HCT116 (cell line): Measurements from ENCODE around the gene PRKG1. TPM values are rescaled to one million over a fixed set of nuclear protein-coding genes. Genes with fewer than 3 reads are reported as not detected.

Experiments used
- ATAC-seq: fragments of 200-7000 bp; cut with Tn5 transposase; 2 replicates; pipeline ENCODE4 v1.9.1; 2020; ENCODE audit warnings: mild to moderate bottlenecking, moderate library complexity
- BruUV-seq: library from RNA; stranded (reverse); fragments of 400-500 nt; replicated peaks from 2 replicates; lab custom pipeline; 2021; lab: Mats Ljungman, UMichigan
- CTCF ChIA-PET: fragments of 300-600 bp; sonication (Branson Sonifier 250); formaldehyde crosslinking; loops from one replicate; lab custom pipeline; 2021; ENCODE audit warnings: antibody characterized with exemption; lab: Charles Lee
- POLR2A ChIA-PET: fragments of 300-600, 350-600 bp; sonication (Branson Sonifier 250); formaldehyde crosslinking; loops from one replicate; lab custom pipeline; 2021; ENCODE audit warnings: antibody characterized with exemption; lab: Charles Lee
- RAD21 ChIA-PET, 2 experiments: fragments of 300-600 bp; sonication (Branson Sonifier 250); formaldehyde crosslinking; loops; one replicate each; lab custom pipeline; 2023; ENCODE audit warnings: low total read pairs in 2 of 2; ENCODE audit not compliant: uncharacterized antibody in 2 of 2, unreplicated experiment in 2 of 2, low non-redundant PET in 1 of 2; lab: Charles Lee
- DNase-seq: peaks from one replicate; pipeline ENCODE4 v3.0.0-alpha.2; 2010; ENCODE audit warnings: low read depth, low spot score
- H2AFZ ChIP-seq: fragments of 200-600 bp; shearing (Covaris generic), sonication (generic); 2 replicates; pipeline ENCODE4 v1.6.1; 2017; ENCODE audit warnings: low read depth, mixed run types, mixed read lengths, antibody characterized with exemption, low read length; ENCODE audit not compliant: poor library complexity, severe bottlenecking
- H3K27ac ChIP-seq: 2 replicates; pipeline ENCODE4 v1.5.1; 2012; ENCODE audit warnings: low read depth, low read length
- H3K27me3 ChIP-seq: fragments of 200-600 bp; sonication (generic); 2 replicates; pipeline ENCODE4 v1.6.1; 2016; ENCODE audit warnings: mixed run types, low read length, mixed read lengths; ENCODE audit not compliant: insufficient read depth
- H3K36me3 ChIP-seq, 2 experiments: fragments of 200-500 bp in 1 of 2; fragments of 200-600 bp in 1 of 2; sonication (Bioruptor generic) in 1 of 2; sonication (generic) in 1 of 2; 2 replicates each; pipeline versions ENCODE4 v1.5.1 to v1.6.1; 2014 to 2016; ENCODE audit warnings: low read length in 2 of 2, inconsistent platforms in 1 of 2, mixed read lengths in 1 of 2, mixed run types in 1 of 2; ENCODE audit not compliant: insufficient read depth in 2 of 2, control insufficient read depth in 1 of 2
- H3K4me1 ChIP-seq, 2 experiments: fragments of 200-600 bp in 1 of 2; sonication (generic) in 1 of 2; 2 replicates each; pipeline versions ENCODE4 v1.5.1 to v1.6.1; 2012 to 2017; ENCODE audit warnings: low read length in 2 of 2, inconsistent platforms in 1 of 2, mild to moderate bottlenecking in 1 of 2, mixed read lengths in 1 of 2, mixed run types in 1 of 2, moderate library complexity in 1 of 2; ENCODE audit not compliant: insufficient read depth in 2 of 2, control insufficient read depth in 1 of 2
- H3K4me2 ChIP-seq: fragments of 200-600 bp; sonication (generic); 2 replicates; pipeline ENCODE4 v1.6.1; 2017; ENCODE audit warnings: mixed run types, low read length, mixed read lengths
- H3K4me3 ChIP-seq, 2 experiments: fragments of 200-600 bp in 1 of 2; sonication (generic) in 1 of 2; replicated peaks in 1 of 2; 2 replicates each; pipeline ENCODE4 v1.5.1; 2011 to 2016; ENCODE audit warnings: low read length in 2 of 2, control low read depth in 1 of 2, low read depth in 1 of 2, mild to moderate bottlenecking in 1 of 2, mixed read lengths in 1 of 2, mixed run types in 1 of 2
- H3K79me2 ChIP-seq: fragments of 200-600 bp; sonication (generic); 2 replicates; pipeline ENCODE4 v1.6.1; 2017; ENCODE audit warnings: mild to moderate bottlenecking, mixed run types, low read length, moderate library complexity, mixed read lengths; ENCODE audit not compliant: insufficient read depth
- H3K9ac ChIP-seq: fragments of 200-600 bp; sonication (generic); 2 replicates; pipeline ENCODE4 v1.6.1; 2016; ENCODE audit warnings: low read length, mixed read lengths
- H3K9me2 ChIP-seq: fragments of 200-600 bp; sonication (generic), shearing (Covaris generic); 2 replicates; pipeline ENCODE4 v1.6.1; 2017; ENCODE audit warnings: mixed run types, mild to moderate bottlenecking, moderate library complexity; ENCODE audit not compliant: insufficient read depth
- H3K9me3 ChIP-seq, 2 experiments: fragments of 200-500 bp in 1 of 2; fragments of 200-600 bp in 1 of 2; sonication (Bioruptor generic) in 1 of 2; sonication (generic) in 1 of 2; 2 replicates each; pipeline ENCODE4 v1.6.1; 2014 to 2017; ENCODE audit warnings: low read length in 2 of 2, mixed read lengths in 2 of 2, inconsistent platforms in 1 of 2, low read depth in 1 of 2, mild to moderate bottlenecking in 1 of 2, mixed run types in 1 of 2, moderate library complexity in 1 of 2; ENCODE audit not compliant: control insufficient read depth in 1 of 2, insufficient read depth in 1 of 2
- H4K20me1 ChIP-seq: fragments of 200-600 bp; sonication (generic), shearing (Covaris generic); 2 replicates; pipeline ENCODE4 v1.6.1; 2017; ENCODE audit warnings: mixed run types, mild to moderate bottlenecking, moderate library complexity; ENCODE audit not compliant: insufficient read depth
- ATF3 ChIP-seq: IDR thresholded peaks from 2 replicates; pipeline ENCODE4 v1.6.1; 2012
- CBX3 ChIP-seq: IDR thresholded peaks from 2 replicates; pipeline ENCODE4 v1.6.1; 2012; ENCODE audit warnings: low read depth
- CEBPB ChIP-seq: IDR thresholded peaks from 2 replicates; pipeline ENCODE4 v1.6.1; 2012; ENCODE audit warnings: low read depth
- EGR1 ChIP-seq: IDR thresholded peaks from 2 replicates; pipeline ENCODE4 v1.6.1; 2012; ENCODE audit warnings: low read depth
- ELF1 ChIP-seq: IDR thresholded peaks from 2 replicates; pipeline ENCODE4 v1.6.1; 2012; ENCODE audit warnings: low read depth, borderline replicate concordance
- EZH2 ChIP-seq: fragments of 200-600 bp; sonication (generic); IDR thresholded peaks from 2 replicates; pipeline ENCODE4 v1.6.1; 2017; ENCODE audit warnings: antibody characterized with exemption, mixed run types
- EZH2phosphoT487 ChIP-seq: fragments of 200-600 bp; IDR thresholded peaks from 2 replicates; pipeline ENCODE4 v1.6.1; 2018; ENCODE audit warnings: antibody characterized with exemption, borderline replicate concordance
- JUND ChIP-seq: IDR thresholded peaks from 2 replicates; pipeline ENCODE4 v1.6.1; 2012
- POLR2A ChIP-seq: IDR thresholded peaks from 2 replicates; pipeline ENCODE4 v1.7.0; 2011; ENCODE audit warnings: borderline replicate concordance; ENCODE audit not compliant: insufficient read depth, insufficient read length; ENCODE audit errors: extremely low read depth
- RAD21 ChIP-seq: IDR thresholded peaks from 2 replicates; pipeline ENCODE4 v1.6.1; 2012; ENCODE audit warnings: low read depth, mild to moderate bottlenecking
- REST ChIP-seq: IDR thresholded peaks from 2 replicates; pipeline ENCODE4 v1.6.1; 2012; ENCODE audit warnings: low read depth
- SIN3A ChIP-seq: IDR thresholded peaks from 2 replicates; pipeline ENCODE4 v1.6.1; 2012; ENCODE audit warnings: low read depth
- SP1 ChIP-seq: IDR thresholded peaks from 2 replicates; pipeline ENCODE4 v1.6.1; 2012; ENCODE audit warnings: low read depth
- SRF ChIP-seq: IDR thresholded peaks from 2 replicates; pipeline ENCODE4 v1.6.1; 2012; ENCODE audit warnings: low read depth
- TCF7L2 ChIP-seq: IDR thresholded peaks from 2 replicates; pipeline ENCODE4 v1.7.0; 2011; ENCODE audit warnings: borderline replicate concordance, inconsistent platforms; ENCODE audit not compliant: insufficient read depth, insufficient read length; ENCODE audit errors: extremely low read depth
- YY1 ChIP-seq: IDR thresholded peaks from 2 replicates; pipeline ENCODE4 v1.6.1; 2011; ENCODE audit warnings: low read length, low read depth, moderate library complexity, mild to moderate bottlenecking; ENCODE audit not compliant: insufficient replicate concordance; ENCODE audit errors: extremely low read depth
- ZFX ChIP-seq: fragments of 450-650 bp; IDR thresholded peaks from 2 replicates; pipeline ENCODE4 v1.6.1; 2017
- ZNF274 ChIP-seq: fragments of 200-500 bp; sonication (Bioruptor generic); IDR thresholded peaks from 2 replicates; pipeline ENCODE4 v1.6.1; 2014; ENCODE audit warnings: mild to moderate bottlenecking, low read depth, low read length, inconsistent platforms
- intact Hi-C: fragments of 100-400 bp; cut with micrococcal nuclease; formaldehyde crosslinking; loops from 2 replicates; pipeline ENCODE4 v1.10.0; 2022
- total RNA-seq: library from RNA; stranded (reverse); gene quantifications from one replicate; pipeline ENCODE4 v1.2.1, GENCODE V29; 2021; ENCODE audit not compliant: unreplicated experiment
- TF ChIP-seq, protein P1 (sequence below), 3 experiments: fragments of 200-600 bp in 1 of 3; sonication (generic) in 1 of 3; IDR thresholded peaks in 2 of 3; conservative IDR thresholded peaks in 1 of 3; 2 replicates each; pipeline ENCODE4 v1.5.1; 2012 to 2017; ENCODE audit warnings: low read depth in 2 of 3, low read length in 2 of 3, antibody characterized with exemption in 1 of 3, borderline replicate concordance in 1 of 3, control low read depth in 1 of 3, mild to moderate bottlenecking in 1 of 3, mixed read lengths in 1 of 3, mixed run types in 1 of 3, moderate library complexity in 1 of 3; ENCODE audit not compliant: insufficient read depth in 1 of 3
- TF ChIP-seq, protein P2 (sequence below): IDR thresholded peaks from 2 replicates; pipeline ENCODE4 v1.6.1; 2011; ENCODE audit warnings: mild to moderate bottlenecking, low read length, moderate library complexity; ENCODE audit not compliant: insufficient replicate concordance; ENCODE audit errors: extremely low read depth

The PRKG1 gene
- total RNA-seq, 1 experiment from 2014 or later = 1.4 TPM

- Histone ChIP-seq H3K4me1 (no peaks in the 10 kb centered on the region), H3K4me3 (no peak overlapping the region), H3K79me2 (no peaks in the 10 kb centered on the region), H3K4me2 (no peak overlapping the region), H2AFZ (no peak overlapping the region), H3K9me2 (no peaks in the 10 kb centered on the region), H3K27ac (no peak overlapping the region), H3K27me3 (no peaks in the 10 kb centered on the region), H3K9ac (no peak overlapping the region), H3K9me3 (no peaks in the 10 kb centered on the region), H4K20me1 (no peaks in the 10 kb centered on the region), H3K36me3 (no peaks in the 10 kb centered on the region)
- DNase-seq (no peak), ATAC-seq (no peak)
- POLR2A ChIA-PET = no interaction called here
- RAD21 ChIA-PET = no interaction called here
- CTCF ChIA-PET = no interaction called here
- BruUV-seq = no TSS peak
- no peak for TF ChIP-seq POLR2A
- no peak for TF ChIP-seq EZH2
- no peak for TF ChIP-seq CEBPB
- no peak for TF ChIP-seq YY1
- no peak for TF ChIP-seq ATF3
- TF ChIP-seq JUND = no peak
- TF ChIP-seq CBX3 = no peak
- TF ChIP-seq EZH2phosphoT487 = no peak
- TF ChIP-seq SIN3A = no peak
- TF ChIP-seq REST = no peak
- TF ChIP-seq ZFX = no peak
- TF ChIP-seq, protein P1, sequence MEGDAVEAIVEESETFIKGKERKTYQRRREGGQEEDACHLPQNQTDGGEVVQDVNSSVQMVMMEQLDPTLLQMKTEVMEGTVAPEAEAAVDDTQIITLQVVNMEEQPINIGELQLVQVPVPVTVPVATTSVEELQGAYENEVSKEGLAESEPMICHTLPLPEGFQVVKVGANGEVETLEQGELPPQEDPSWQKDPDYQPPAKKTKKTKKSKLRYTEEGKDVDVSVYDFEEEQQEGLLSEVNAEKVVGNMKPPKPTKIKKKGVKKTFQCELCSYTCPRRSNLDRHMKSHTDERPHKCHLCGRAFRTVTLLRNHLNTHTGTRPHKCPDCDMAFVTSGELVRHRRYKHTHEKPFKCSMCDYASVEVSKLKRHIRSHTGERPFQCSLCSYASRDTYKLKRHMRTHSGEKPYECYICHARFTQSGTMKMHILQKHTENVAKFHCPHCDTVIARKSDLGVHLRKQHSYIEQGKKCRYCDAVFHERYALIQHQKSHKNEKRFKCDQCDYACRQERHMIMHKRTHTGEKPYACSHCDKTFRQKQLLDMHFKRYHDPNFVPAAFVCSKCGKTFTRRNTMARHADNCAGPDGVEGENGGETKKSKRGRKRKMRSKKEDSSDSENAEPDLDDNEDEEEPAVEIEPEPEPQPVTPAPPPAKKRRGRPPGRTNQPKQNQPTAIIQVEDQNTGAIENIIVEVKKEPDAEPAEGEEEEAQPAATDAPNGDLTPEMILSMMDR (IDR thresholded peaks at IDR 0.05 in 2 of 3, conservative IDR thresholded peaks at IDR 0.05 in 1 of 3; ENCODE audit: borderline replicate concordance in 1 of 3, insufficient read depth in 1 of 3, low read depth in 2 of 3, low read length in 2 of 3) = no peak
- TF ChIP-seq ELF1 = no peak
- TF ChIP-seq EGR1 = no peak
- no peak for TF ChIP-seq SP1
- TF ChIP-seq RAD21 = no peak
- TF ChIP-seq, protein P2, sequence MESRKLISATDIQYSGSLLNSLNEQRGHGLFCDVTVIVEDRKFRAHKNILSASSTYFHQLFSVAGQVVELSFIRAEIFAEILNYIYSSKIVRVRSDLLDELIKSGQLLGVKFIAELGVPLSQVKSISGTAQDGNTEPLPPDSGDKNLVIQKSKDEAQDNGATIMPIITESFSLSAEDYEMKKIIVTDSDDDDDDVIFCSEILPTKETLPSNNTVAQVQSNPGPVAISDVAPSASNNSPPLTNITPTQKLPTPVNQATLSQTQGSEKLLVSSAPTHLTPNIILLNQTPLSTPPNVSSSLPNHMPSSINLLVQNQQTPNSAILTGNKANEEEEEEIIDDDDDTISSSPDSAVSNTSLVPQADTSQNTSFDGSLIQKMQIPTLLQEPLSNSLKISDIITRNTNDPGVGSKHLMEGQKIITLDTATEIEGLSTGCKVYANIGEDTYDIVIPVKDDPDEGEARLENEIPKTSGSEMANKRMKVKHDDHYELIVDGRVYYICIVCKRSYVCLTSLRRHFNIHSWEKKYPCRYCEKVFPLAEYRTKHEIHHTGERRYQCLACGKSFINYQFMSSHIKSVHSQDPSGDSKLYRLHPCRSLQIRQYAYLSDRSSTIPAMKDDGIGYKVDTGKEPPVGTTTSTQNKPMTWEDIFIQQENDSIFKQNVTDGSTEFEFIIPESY = no peak
- no peak for TF ChIP-seq SRF
- no peak for TF ChIP-seq ZNF274
- TF ChIP-seq TCF7L2 = no peak
- intact Hi-C loops = no loop called here
Measured at GRCh38 chr10:52030051-52030790, 955.9 kb downstream of the PRKG1 start.
